ENCODE data around the gene CDT1. TPM values are rescaled to one million over a fixed set of nuclear protein-coding genes. Genes with fewer than 3 reads are reported as not detected.

The CDT1 gene
- total RNA-seq, 2 donors from 2014 or later, result 0.71 TPM; not detected in 1

DNA sequence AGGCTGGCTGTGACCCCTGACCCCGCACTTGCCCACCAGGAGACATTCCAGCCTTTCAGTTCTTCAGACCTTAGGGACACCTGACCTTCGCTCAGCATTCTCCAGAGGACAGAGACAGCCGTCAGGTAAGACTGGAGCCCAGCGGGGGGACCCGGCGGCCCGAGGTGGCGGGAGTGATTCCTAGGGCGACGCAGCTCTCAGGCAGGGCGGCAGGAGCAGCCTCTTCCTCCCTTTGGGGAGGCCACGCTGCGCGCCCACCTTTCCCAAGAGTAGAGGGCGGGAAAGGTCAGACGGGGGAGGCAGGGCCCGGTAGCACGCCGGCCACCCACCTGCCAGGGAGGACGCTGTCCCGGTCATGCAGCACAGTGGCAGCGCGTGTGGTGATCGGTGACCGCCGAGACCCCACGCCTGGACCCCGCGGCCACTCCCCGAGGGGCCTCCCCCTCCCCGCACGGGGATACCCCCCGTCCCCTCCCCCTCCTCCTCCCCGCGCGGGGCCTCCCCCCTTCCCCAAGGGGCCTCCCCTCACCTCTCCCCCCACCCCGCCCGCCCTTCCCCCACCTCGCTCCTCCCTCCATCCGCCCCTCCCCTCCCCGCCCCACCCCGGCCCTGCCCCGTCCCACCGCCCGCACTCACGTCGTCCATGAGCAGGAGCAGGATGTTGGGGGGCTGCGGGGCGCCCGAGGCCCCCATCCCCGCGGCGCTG lies 52.7 kb downstream of the CDT1 start:
- H3K27me3 ChIP-seq (replicated peaks; ENCODE audit: insufficient read depth), result no peaks in the 10 kb centered on the region
- DNase-seq (ENCODE audit: low spot score) (no peak), ATAC-seq (ENCODE audit: insufficient number of reproducible peaks, low FRiP score, low read depth) (peak; percentile 24)
- peak overlapping the region in 1 of 2 donors; percentile 30 for H3K27ac ChIP-seq
- TF ChIP-seq, protein P1, sequence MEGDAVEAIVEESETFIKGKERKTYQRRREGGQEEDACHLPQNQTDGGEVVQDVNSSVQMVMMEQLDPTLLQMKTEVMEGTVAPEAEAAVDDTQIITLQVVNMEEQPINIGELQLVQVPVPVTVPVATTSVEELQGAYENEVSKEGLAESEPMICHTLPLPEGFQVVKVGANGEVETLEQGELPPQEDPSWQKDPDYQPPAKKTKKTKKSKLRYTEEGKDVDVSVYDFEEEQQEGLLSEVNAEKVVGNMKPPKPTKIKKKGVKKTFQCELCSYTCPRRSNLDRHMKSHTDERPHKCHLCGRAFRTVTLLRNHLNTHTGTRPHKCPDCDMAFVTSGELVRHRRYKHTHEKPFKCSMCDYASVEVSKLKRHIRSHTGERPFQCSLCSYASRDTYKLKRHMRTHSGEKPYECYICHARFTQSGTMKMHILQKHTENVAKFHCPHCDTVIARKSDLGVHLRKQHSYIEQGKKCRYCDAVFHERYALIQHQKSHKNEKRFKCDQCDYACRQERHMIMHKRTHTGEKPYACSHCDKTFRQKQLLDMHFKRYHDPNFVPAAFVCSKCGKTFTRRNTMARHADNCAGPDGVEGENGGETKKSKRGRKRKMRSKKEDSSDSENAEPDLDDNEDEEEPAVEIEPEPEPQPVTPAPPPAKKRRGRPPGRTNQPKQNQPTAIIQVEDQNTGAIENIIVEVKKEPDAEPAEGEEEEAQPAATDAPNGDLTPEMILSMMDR (IDR thresholded peaks at IDR 0.05), result no peak
- H3K36me3 ChIP-seq, result peaks cover 24% of the 10 kb centered on the region
- peak overlapping the region; percentile 91 for H3K4me3 ChIP-seq
- H3K4me1 ChIP-seq (ENCODE audit: control insufficient read depth in 1 of 2, low read depth in 2 of 2), result peaks cover 21 to 25% of the 10 kb centered on the region in 2 donors
- H3K9me3 ChIP-seq, result no peaks in the 10 kb centered on the region

- TF ChIP-seq, protein P1 (IDR thresholded peaks at IDR 0.05), result no peak
- Histone ChIP-seq H3K9me3 (no peaks in the 10 kb centered on the region), H3K36me3 (peaks cover 25% of the 10 kb centered on the region), H3K27ac (peak within 1 kb of the TSS; percentile 67 to 71), H3K4me3 (peak within 1 kb of the TSS; percentile 91), H3K4me1 (ENCODE audit: control insufficient read depth in 1 of 2, low read depth in 2 of 2) (peaks cover 21 to 25% of the 10 kb centered on the region in 2 donors), H3K27me3 (replicated peaks; ENCODE audit: insufficient read depth) (no peaks in the 10 kb centered on the region)
- ATAC-seq (ENCODE audit: insufficient number of reproducible peaks, low FRiP score, low read depth), result peak; percentile 97
- peak; percentile 98 for DNase-seq (ENCODE audit: low spot score)
Observed at GRCh38 chr16:88856828-88857727, 53.5 kb downstream of the CDT1 start, which contains the start of the genes GALNS and TRAPPC2L. TSS of gene GALNS (minus strand) at chr16:88856947. CDS start at chr16:88856877, 70 bp downstream. TSS of gene TRAPPC2L (plus strand) at chr16:88857127. CDS start at chr16:88857151, 24 bp downstream.

- ATAC-seq (ENCODE audit: insufficient number of reproducible peaks, low FRiP score, low read depth) (no peak), DNase-seq (ENCODE audit: low spot score) (no peak)
- Histone ChIP-seq H3K9me3 (no peaks in the 10 kb centered on the region), H3K4me3 (peak overlapping the region; percentile 91), H3K27me3 (replicated peaks; ENCODE audit: insufficient read depth) (no peaks in the 10 kb centered on the region), H3K27ac (peak overlapping the region in 1 of 2 donors; percentile 71), H3K36me3 (peaks cover 30% of the 10 kb centered on the region), H3K4me1 (ENCODE audit: control insufficient read depth in 1 of 2, low read depth in 2 of 2) (peaks cover 21 to 25% of the 10 kb centered on the region in 2 donors)
- TF ChIP-seq, protein P1 (IDR thresholded peaks at IDR 0.05), result peak; percentile 36
Observed at GRCh38 chr16:88857728-88858339, 54.2 kb downstream of the CDT1 start.

Other genes with a start within 250 kb of the CDT1 start
- 10 to 100 TPM; 21.8 to 30.3 TPM for gene ZC3H18, start 233.4 kb upstream of the CDT1 start, total RNA-seq
- gene IL17C, start 165.2 kb upstream of the CDT1 start, total RNA-seq, result under 1 TPM in 1 of 2 donors, not detected in 1; 0.92 TPM
- 100 to 1,000 TPM; 169 to 295 TPM for gene CYBA, start 152.7 kb upstream of the CDT1 start, total RNA-seq
- gene MVD, start 140.7 kb upstream of the CDT1 start, total RNA-seq, result 10 to 100 TPM; 22.4 to 38.9 TPM
- gene SNAI3, start 117.3 kb upstream of the CDT1 start, total RNA-seq, result under 1 TPM in 1 of 2 donors, not detected in 1; 0.27 TPM
- gene RNF166, start 97.4 kb upstream of the CDT1 start, total RNA-seq, result 10 to 100 TPM; 20.7 to 36.6 TPM
- gene CTU2, start 97.3 kb upstream of the CDT1 start, total RNA-seq, result 10 to 100 TPM; 11.1 to 21.0 TPM
- 100 to 1,000 TPM; 108 to 179 TPM for gene PIEZO1, start 18.6 kb upstream of the CDT1 start, total RNA-seq
- 10 to 100 TPM; 45.5 to 80.7 TPM for gene APRT, start 8.1 kb downstream of the CDT1 start, total RNA-seq
- 10 to 100 TPM; 24.8 to 38.7 TPM for gene GALNS, start 53.2 kb downstream of the CDT1 start, total RNA-seq
- gene TRAPPC2L, start 53.3 kb downstream of the CDT1 start, total RNA-seq, result 10 to 100 TPM; 12.4 to 31.4 TPM
- gene PABPN1L, start 62.9 kb downstream of the CDT1 start, total RNA-seq, result not detected
- 1 to 10 TPM; 3.9 to 6.6 TPM for gene CBFA2T3, start 173.4 kb downstream of the CDT1 start, total RNA-seq

Measured in thoracic aorta (tissue), 2 donors.